Liver (tissue), 9 donors: ENCODE measurements around the gene COMMD7. TPM values are rescaled to one million over a fixed set of nuclear protein-coding genes. Genes with fewer than 3 reads are reported as not detected.

ENCODE experiments used
- DNase-seq: peaks from one replicate; pipeline ENCODE4 v3.0.0-alpha.2; 2017; ENCODE audit warnings: low spot score
- H3K27ac ChIP-seq, 2 donors: one replicate each; pipeline ENCODE4 v1.7.0; 2013; ENCODE audit warnings: inconsistent platforms in 2 of 2, low read length in 2 of 2, control low read depth in 1 of 2, low read depth in 1 of 2, mild to moderate bottlenecking in 1 of 2
- H3K27me3 ChIP-seq, 4 donors: one replicate each; pipeline versions ENCODE4 v1.6.1 to v1.7.0; 2013; ENCODE audit warnings: low read length in 3 of 4, inconsistent platforms in 1 of 4, mild to moderate bottlenecking in 1 of 4, moderate library complexity in 1 of 4; ENCODE audit not compliant: control insufficient read depth in 4 of 4, insufficient read depth in 4 of 4
- H3K36me3 ChIP-seq, 4 donors: one replicate each; pipeline versions ENCODE4 v1.6.1 to v1.7.0; 2013; ENCODE audit warnings: low read length in 3 of 4, mild to moderate bottlenecking in 3 of 4, low read depth in 1 of 4, moderate library complexity in 1 of 4; ENCODE audit not compliant: control insufficient read depth in 4 of 4, insufficient read depth in 3 of 4
- H3K4me1 ChIP-seq, 4 donors: one replicate each; pipeline versions ENCODE4 v1.6.1 to v1.7.0; 2013; ENCODE audit warnings: low read length in 3 of 4, mild to moderate bottlenecking in 3 of 4, moderate library complexity in 1 of 4; ENCODE audit not compliant: control insufficient read depth in 4 of 4, insufficient read depth in 4 of 4
- H3K4me3 ChIP-seq, 3 donors: one replicate each; pipeline versions ENCODE4 v1.6.1 to v1.7.0; 2013; ENCODE audit warnings: low read length in 3 of 3, control low read depth in 1 of 3, low read depth in 1 of 3, mild to moderate bottlenecking in 1 of 3
- H3K9ac ChIP-seq, 2 donors: one replicate each; pipeline ENCODE4 v1.7.0; 2013; ENCODE audit warnings: low read length in 2 of 2, mild to moderate bottlenecking in 2 of 2, moderate library complexity in 2 of 2, control low read depth in 1 of 2, low read depth in 1 of 2
- H3K9me3 ChIP-seq, 4 donors: one replicate each; pipeline versions ENCODE4 v1.6.1 to v1.7.0; 2013; ENCODE audit warnings: low read length in 3 of 4; ENCODE audit not compliant: control insufficient read depth in 4 of 4
- ATF3 ChIP-seq: IDR thresholded peaks from 2 replicates; pipeline ENCODE4 v1.6.1; 2016; ENCODE audit warnings: antibody characterized with exemption
- CTCF ChIP-seq: fragments of 150-350 bp; IDR thresholded peaks from 2 replicates; pipeline ENCODE4 v1.5.1; 2017; ENCODE audit warnings: improper control_type of control experiment, low read depth, low read length; ENCODE audit not compliant: missing input control
- EGR1 ChIP-seq, 2 donors: IDR thresholded peaks; 2 replicates each; pipeline ENCODE4 v1.6.1; 2016 to 2018; ENCODE audit warnings: antibody characterized with exemption in 2 of 2, low read depth in 2 of 2
- FOXA2 ChIP-seq: IDR thresholded peaks from 2 replicates; pipeline ENCODE4 v1.6.1; 2016; ENCODE audit warnings: antibody characterized with exemption
- GABPA ChIP-seq, 2 donors: IDR thresholded peaks in 1 of 2; conservative IDR thresholded peaks in 1 of 2; 2 replicates each; pipeline ENCODE4 v1.6.1; 2016; ENCODE audit warnings: antibody characterized with exemption in 2 of 2, mild to moderate bottlenecking in 1 of 2, moderate library complexity in 1 of 2
- JUND ChIP-seq, 2 donors: IDR thresholded peaks; 2 replicates each; pipeline ENCODE4 v1.6.1; 2016; ENCODE audit warnings: antibody characterized with exemption in 2 of 2
- MAX ChIP-seq: IDR thresholded peaks from 2 replicates; pipeline ENCODE4 v1.6.1; 2016; ENCODE audit warnings: antibody characterized with exemption
- NR2F2 ChIP-seq: IDR thresholded peaks from 2 replicates; pipeline ENCODE4 v1.6.1; 2016; ENCODE audit warnings: antibody characterized with exemption
- RAD21 ChIP-seq, 2 donors: IDR thresholded peaks; 2 replicates each; pipeline ENCODE4 v1.6.1; 2016; ENCODE audit warnings: antibody characterized with exemption in 2 of 2, mild to moderate bottlenecking in 2 of 2
- RXRA ChIP-seq, 2 donors: IDR thresholded peaks; 2 replicates each; pipeline ENCODE4 v1.6.1; 2017 to 2018; ENCODE audit warnings: antibody characterized with exemption in 2 of 2, mild to moderate bottlenecking in 1 of 2
- SP1 ChIP-seq: IDR thresholded peaks from 2 replicates; pipeline ENCODE4 v1.6.1; 2018; ENCODE audit warnings: antibody characterized with exemption, mild to moderate bottlenecking
- TAF1 ChIP-seq: conservative IDR thresholded peaks from 2 replicates; pipeline ENCODE4 v1.6.1; 2016; ENCODE audit warnings: antibody characterized with exemption, mild to moderate bottlenecking
- YY1 ChIP-seq: IDR thresholded peaks from 2 replicates; pipeline ENCODE4 v1.6.1; 2016; ENCODE audit warnings: antibody characterized with exemption, mild to moderate bottlenecking
- ZBTB33 ChIP-seq: IDR thresholded peaks from 2 replicates; pipeline ENCODE4 v1.6.1; 2016; ENCODE audit warnings: antibody characterized with exemption
- WGBS: extraction: QIAGEN DNeasy Blood & Tissue Kit; methylation state at CpG from one replicate; pipeline ENCODE4 v1.1.7; 2013; 5-methylcytosine and 5-hydroxymethylcytosine counted together
- polyA plus RNA-seq, 2 donors: library from polyadenylated mRNA; stranded (reverse) in 1 of 2; unstranded in 1 of 2; fragments of 200-250 nt in 1 of 2; fragments of >200 nt in 1 of 2; fragmentation: Nextera tagmentation in 1 of 2; extraction: Ambion mirVana in 1 of 2; gene quantifications; one replicate each; pipeline versions ENCODE4 v1.2.1 to v1.2.3, GENCODE V29; 2013 to 2015
- total RNA-seq, 2 donors: library from RNA; depleted of rRNA; stranded (reverse); fragments of >200 nt; gene quantifications; one replicate each; pipeline ENCODE4 v1.2.3, GENCODE V29; 2014
- donor health status: healthy.
- donor health status: healthy.
- donor health status: healthy.
- donor health status: healthy.
- donor health status: healthy.

COMMD7 gene
- total and polyA plus RNA-seq, 4 donors: 8.3 to 42.7 (median 15.5) TPM

GRCh38 chr20:32675223-32675975 lies 67.9 kb downstream of the COMMD7 start:
- H3K9me3 ChIP-seq: no peaks in the 10 kb centered on the region
- TF ChIP-seq MAX (no peak), YY1 (no peak), FOXA2 (no peak), ATF3 (no peak), CTCF (no peak), RXRA (IDR thresholded peaks at IDR 0.05) (no peak), NR2F2 (no peak), JUND (IDR thresholded peaks at IDR 0.05) (no peak), EGR1 (IDR thresholded peaks at IDR 0.05; ENCODE audit: low read depth in 2 of 2) (no peak), GABPA (IDR thresholded peaks at IDR 0.05 in 1 of 2, conservative IDR thresholded peaks at IDR 0.05 in 1 of 2) (no peak), ZBTB33 (no peak)
- H3K27me3 ChIP-seq: no peaks in the 10 kb centered on the region
- WGBS: 93% methylated on average over 13 of the region's 13 CpGs
- no peaks in the 10 kb centered on the region for H3K36me3 ChIP-seq
- peaks cover 0 to 10% (median 5%) of the 10 kb centered on the region in 4 donors for H3K4me1 ChIP-seq
- no peak overlapping the region for H3K9ac ChIP-seq
- no peak overlapping the region for H3K27ac ChIP-seq
- no peak overlapping the region for H3K4me3 ChIP-seq
- no peak for DNase-seq

- no peak overlapping the region for H3K27ac ChIP-seq
- H3K36me3 ChIP-seq: no peaks in the 10 kb centered on the region
- DNase-seq: peak; percentile 71
- no peaks in the 10 kb centered on the region for H3K9me3 ChIP-seq
- TF ChIP-seq TAF1 (no peak), EGR1 (IDR thresholded peaks at IDR 0.05; ENCODE audit: low read depth in 2 of 2) (no peak), GABPA (IDR thresholded peaks at IDR 0.05 in 1 of 2, conservative IDR thresholded peaks at IDR 0.05 in 1 of 2) (no peak), SP1 (no peak), CTCF (peak; percentile 75), RXRA (IDR thresholded peaks at IDR 0.05) (no peak), RAD21 (IDR thresholded peaks at IDR 0.05) (peak; percentile 92 to 94)
- no peaks in the 10 kb centered on the region for H3K27me3 ChIP-seq
- 51% methylated on average over 5 of the region's 5 CpGs for WGBS
- no peak overlapping the region for H3K4me3 ChIP-seq
- H3K4me1 ChIP-seq: peaks cover 0 to 8% (median 4%) of the 10 kb centered on the region in 4 donors
- H3K9ac ChIP-seq: no peak overlapping the region
These were observed 68.9 kb downstream of the COMMD7 start for GRCh38 chr20:32674362-32674789.
